ENCODE data around the gene DMRTB1.

DNA sequence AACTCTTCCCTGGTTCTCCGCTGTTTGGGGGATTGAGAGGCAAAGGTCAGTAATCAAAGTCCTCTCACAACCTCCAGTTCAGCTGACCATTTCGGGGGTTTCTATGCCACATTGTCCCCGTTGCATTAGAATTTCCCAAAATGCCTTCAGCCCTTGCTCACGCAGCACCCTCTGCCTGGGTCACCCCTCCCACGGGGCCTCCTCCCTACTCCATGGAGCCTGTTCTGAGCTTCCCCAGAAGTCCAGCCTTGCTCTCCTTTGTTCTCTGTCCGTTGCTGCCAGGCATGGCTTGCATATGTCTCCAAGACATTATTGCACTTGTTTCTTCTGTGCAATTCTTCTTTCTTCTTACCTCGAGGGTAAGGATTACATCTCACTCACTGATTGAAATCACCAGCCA lies 16.5 kb downstream of the DMRTB1 start:
- TF ChIP-seq, protein P1, sequence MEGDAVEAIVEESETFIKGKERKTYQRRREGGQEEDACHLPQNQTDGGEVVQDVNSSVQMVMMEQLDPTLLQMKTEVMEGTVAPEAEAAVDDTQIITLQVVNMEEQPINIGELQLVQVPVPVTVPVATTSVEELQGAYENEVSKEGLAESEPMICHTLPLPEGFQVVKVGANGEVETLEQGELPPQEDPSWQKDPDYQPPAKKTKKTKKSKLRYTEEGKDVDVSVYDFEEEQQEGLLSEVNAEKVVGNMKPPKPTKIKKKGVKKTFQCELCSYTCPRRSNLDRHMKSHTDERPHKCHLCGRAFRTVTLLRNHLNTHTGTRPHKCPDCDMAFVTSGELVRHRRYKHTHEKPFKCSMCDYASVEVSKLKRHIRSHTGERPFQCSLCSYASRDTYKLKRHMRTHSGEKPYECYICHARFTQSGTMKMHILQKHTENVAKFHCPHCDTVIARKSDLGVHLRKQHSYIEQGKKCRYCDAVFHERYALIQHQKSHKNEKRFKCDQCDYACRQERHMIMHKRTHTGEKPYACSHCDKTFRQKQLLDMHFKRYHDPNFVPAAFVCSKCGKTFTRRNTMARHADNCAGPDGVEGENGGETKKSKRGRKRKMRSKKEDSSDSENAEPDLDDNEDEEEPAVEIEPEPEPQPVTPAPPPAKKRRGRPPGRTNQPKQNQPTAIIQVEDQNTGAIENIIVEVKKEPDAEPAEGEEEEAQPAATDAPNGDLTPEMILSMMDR (IDR thresholded peaks at IDR 0.05), result no peak
- TF ChIP-seq POLR2A (IDR thresholded peaks at IDR 0.05), result no peak

All from right lobe of liver (tissue), 4 donors.